Daoy (cell line): ENCODE data around the gene PPP2R5E. TPM values are rescaled to one million over a fixed set of nuclear protein-coding genes. Genes with fewer than 3 reads are reported as not detected.
"Not testable (repeated sequence)": the region's sequence is repeated elsewhere in the genome, so short reads cannot be mapped to it uniquely, and the experiment has no call there.

Source experiments
- DNase-seq: peaks from one replicate; pipeline ENCODE4 v3.0.0-alpha.2; 2015; ENCODE audit warnings: low read depth
- total RNA-seq: library from RNA; depleted of rRNA; stranded (reverse); fragments of >200 nt; shearing (Covaris generic); gene quantifications from 2 replicates; pipeline ENCODE4 v1.2.3, GENCODE V29; 2014; rRNA removed

PPP2R5E gene
- 16.5 and 18.1 TPM in 2 replicates for total RNA-seq

DNA sequence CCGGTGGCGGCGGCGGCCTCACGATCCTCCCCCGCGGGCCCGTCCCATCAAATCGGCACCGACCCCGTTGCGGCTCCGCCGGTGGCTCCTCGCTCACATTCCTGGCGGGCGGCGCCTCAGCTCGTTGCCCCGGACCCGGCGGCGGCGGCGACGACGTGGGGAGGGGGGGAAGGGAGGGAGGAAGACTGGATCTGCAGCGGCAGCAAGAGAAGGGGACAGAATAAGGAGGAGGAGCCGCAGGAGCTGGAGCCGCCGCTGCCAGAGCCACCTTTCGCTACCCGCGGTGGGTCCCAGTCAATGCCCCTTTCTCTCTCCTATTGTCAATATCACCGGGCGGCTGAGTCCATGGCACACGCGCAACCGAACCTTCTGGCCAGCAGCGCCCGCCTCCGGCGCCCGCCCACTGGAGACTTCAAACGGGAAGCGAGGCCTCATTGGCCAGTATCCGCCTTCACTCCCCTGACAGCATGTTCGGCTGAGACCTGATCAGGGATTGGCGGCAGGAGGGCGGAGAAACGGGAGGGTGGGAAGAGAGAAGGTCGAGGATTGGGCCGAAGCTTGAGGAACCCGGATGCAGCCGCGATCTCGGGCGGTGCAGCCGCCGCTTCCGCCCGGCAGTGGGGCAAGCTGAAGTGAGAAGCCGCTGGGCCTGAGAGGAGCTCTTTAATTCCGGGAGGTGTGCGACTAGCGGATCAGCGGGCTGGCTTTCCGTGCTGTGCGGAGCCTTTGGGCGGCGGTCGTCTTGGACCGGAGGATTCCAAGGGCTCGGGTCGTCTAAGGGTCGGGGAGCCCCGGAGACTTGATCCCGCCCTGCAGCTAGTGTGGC lies at the start of gene PPP2R5E:
Gene PPP2R5E (minus strand): TSS at position 378 of the 826 bp plus-strand sequence. CDS start 3,692 bp downstream, outside the sequence.
- peak; percentile 100 for DNase-seq

DNA sequence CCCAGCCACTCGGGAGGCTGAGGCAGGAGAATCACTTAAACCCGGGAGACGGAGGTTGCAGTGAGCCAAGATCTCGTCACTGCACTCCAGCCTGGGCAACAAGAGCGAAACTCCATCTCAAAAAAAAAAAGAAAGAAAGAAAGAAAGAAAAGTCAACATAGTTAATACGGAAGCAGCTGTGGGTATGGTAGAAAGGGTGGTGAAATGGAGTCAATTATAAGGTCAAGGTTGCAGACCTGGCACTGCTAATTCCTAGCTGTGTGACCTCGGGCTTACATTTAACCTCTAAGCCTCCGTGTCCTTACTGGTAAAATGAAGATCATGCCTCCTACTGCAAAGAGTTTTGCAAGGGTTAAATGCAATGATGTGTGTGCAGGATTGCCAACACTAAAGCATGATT lies 39.9 kb upstream of the PPP2R5E start:
- not testable (repeated sequence) for DNase-seq

DNA sequence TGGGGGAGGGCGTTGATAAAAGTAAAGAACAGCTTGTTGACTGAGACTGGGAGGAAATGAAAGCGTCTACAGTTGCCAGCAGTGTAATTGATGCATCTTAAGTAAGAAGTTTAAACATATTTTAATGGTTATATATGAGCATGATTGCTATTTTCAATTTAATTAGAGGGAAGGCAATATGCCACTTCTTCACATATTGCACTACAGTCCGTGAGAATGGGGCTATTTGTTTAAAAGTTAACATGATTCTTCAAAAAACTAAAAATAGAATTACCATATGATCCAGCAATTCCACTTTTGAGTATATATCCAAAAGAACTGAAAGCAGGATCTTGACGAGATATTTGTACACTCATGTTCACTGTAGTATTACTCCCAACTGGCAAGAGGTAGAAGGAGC lies 38.3 kb upstream of the PPP2R5E start:
- no peak for DNase-seq

DNA sequence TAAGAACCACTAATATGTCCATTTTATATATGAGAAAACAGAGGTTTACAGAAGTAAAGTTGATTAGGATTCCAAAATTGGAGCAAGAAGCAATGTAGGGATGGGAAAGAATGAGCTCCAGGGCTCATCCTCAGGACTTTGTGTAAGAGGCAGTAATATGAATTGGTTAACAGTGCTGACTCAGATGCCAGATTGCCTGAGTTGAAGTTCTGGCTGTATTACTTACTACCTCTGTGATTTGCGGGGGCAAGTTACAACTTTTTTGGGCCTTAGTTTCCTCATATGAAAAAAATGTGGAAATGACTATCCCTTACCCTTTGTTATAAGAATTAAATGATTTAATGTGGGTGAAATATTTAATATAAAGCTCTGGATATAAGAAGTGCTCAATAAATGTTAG lies 35.1 kb upstream of the PPP2R5E start:
- DNase-seq, result no peak

DNA sequence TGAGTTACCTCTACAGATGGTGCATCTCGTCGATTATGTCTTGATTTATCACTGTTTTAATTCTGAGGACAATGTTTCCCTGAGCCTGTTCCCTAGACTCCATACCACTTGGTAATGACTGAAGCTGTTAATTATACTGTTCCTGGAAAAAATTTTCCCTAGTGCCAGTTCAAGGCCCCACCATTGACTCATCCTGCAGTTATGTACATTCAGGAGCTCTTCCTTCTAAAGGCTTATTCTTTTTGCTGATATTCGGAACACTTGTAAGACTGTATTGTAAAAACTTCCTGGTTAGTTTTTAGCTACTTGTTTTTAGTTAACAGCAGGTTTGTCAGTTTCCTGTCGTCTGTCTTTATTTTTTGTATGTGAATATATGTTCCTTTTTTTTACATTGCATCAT lies 30.4 kb upstream of the PPP2R5E start:
- peak; percentile 36 for DNase-seq

DNA sequence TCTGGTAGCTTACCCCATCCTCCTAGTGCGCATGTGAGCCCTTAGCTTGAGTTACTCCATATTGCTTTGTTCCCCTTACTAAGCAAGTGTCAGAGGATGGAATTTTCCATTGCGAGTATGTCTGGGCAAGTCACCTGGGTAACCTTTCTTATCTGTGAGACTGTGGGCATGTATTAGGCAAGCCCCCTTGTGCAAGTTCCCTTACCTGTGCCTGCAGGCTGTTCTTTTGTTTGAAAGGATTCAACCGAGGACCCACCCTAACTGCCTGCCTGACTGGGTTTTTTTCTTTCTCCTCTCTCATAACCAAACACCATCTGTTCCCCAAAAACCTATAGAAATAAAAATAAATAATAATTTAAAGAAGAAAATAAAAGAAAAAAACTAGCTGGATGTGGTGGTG lies 22.3 kb upstream of the PPP2R5E start:
- DNase-seq, result no peak

DNA sequence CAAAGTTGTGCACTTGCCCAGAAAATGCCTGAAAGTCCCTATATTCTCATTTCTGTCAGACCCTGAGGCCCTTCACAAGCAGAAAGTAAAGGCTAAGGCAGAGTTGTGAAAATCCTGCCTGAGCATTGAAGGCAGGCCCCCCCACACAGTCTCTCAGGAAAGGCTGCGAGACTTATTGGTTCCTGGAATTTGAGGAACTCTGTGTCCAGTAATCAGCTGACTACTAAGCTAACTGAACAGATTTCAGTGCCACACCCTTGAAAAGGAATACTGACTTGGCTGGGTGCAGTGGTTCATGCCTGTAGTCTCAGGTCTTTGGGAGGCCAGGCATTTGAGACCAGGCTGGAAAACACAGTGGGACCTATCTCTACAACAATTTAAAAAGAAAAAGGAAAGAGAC lies 21.1 kb upstream of the PPP2R5E start:
- peak; percentile 7 for DNase-seq

DNA sequence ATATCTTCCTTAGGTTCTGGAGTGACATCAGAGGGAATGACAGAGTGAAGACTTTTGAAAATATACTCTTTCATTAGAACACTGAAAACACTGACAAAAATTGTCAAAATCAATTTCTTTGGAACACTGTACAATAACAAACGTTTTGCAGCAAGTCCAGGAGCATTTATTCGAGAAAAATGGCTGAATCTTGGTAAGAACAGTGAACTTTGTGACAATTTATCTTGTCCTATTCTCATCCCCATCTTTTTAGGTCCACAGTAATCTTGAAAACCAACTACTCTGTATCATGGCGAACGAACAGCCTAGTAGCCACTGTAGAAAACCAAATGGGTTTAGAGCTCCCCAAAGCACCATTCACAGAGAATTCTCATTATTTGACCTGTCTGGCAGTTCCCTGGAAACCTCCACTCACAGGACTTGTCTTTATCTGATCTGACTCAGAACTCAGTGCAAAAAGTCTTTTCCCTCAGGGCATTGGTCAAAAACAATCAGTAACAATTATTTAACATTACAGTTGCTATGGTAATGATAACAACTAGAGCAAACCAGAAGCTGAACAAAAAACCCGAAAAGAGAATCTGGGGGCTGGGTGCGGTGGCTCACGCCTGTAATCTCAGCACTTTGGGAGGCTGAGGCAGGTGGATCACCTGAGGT lies 20.3 kb upstream of the PPP2R5E start:
- peak; percentile 67 for DNase-seq

DNA sequence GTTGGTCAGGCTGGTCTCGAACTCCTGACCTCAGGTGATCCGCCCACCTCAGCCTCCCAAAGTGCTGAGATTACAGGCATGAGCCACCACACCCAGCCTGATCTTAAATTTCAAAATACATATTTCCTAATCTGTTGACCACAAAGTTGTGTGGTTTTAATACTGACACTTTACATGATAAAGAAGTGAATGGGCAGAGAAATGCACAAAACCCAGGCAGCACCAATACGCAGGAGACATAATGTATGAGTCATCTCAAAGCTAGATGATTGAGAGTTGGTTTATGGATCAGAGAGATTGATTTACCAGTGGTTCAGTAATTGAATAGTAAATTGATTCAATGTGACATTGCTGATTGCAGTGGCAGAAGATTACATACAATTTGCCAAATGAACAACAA lies 19.2 kb upstream of the PPP2R5E start:
- no peak for DNase-seq

DNA sequence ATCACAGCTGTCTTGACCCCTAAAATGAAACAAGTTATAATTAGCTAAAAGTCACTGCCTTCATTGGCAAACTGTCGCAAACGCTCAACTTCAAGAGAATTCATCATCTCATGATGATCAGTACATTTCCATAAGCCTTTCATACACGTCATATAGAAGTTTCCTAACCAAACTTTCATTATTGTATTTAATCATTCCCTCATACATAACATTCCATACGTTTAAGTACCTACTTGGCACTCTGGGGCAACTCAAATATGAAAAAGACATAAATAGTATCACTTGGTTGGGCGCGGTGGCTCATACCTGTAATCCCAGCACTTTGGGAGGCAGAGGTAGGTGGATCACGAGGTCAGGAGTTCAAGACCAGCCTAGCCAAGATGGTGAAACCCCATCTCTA lies 12.4 kb upstream of the PPP2R5E start:
- DNase-seq, result no peak

DNA sequence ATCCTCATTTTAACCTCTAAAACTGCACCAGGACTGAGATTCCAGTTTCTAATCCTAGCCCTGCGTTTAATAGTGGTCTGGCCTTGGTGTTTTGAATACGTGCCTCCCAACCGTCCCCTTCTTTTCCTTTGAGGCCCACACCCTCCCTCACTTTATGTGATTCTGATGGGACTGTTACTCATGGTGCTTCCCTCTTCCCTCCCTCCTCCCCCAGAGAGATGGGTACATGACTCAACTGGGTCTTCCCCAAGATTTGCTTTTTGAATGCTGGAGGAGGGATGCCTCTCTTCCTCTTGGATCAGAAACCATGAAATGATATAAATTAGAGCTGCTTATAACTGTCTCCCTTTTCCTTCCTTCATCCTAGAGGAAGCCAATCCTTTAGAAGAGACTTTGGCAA lies 8.2 kb upstream of the PPP2R5E start:
- DNase-seq, result peak; percentile 82

DNA sequence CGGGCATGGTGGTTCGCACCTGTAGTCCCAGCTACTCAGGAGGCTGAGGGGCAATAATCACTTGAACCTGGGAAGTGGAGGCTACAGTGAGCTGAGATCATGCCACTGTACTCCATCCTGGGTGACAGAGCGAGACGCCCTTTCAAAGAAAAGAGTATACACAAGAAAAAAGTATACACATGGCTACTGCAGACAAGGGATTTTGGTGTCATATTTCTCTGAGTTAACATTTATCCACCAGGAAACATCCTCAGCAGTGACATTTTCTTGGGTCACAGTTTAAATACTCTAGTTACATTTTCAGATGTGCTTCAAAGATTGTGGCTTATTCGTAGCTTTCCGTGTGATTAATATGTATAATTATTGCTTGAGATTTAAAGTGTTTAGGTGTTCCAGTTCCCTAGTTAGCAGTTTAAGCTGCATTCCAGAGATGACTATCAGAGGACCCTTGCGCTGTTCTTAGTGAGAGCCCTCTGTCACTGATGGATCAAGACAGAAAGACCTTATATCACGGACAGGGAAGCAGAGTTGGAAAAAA lies 4.7 kb upstream of the PPP2R5E start:
- no peak for DNase-seq

DNA sequence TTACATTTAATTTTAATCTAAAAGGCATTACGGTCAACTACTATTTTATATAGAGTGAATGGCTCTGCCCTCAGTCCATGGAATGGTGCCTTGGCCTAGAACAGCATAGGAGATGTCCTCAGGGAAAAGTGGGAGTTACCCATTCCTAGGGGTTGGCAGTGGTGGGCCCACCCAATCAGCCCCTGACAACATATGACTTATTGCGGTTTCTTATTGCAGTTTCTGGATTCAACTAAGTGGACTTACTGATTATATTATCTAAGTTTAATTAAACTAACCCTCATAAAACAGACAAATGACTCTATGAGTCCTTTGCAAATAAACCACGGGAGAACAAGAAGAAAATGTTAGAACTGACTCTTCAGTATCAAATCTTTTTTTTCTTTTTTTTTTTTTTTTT lies 2.3 kb upstream of the PPP2R5E start:
- no peak for DNase-seq

DNA sequence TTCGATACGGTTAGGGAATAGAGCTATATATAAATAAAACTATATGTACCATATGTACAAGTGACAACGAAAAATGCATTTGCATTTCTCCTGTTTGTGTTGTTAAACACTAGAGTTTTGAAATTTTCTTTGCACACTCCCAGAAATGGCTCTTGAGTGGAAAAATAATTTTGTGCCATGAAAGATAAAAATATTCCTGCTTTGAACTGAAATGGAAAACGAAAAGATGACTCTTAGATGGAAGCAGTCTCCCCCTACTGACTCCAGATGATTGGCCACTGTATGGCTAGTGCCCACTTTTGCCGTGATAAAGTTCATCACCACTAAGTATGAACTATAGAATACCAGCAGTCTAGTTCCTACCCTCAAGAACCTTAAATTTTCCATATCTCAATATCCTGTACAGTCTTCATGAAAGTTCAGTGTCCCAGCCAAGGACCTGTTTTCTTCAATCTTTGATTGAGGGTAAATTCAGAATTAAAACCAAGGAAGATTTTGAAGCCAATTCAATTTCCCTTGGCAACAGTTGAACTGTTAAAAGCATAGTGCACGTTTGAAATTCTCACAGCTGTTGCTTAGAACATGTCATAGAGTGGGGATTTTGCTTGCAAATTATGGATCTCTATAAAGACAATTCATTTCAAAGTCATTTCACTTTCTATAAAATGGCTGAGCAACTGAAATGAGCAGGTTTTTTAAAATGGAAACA lies 1.6 kb upstream of the PPP2R5E start:
- peak; percentile 25 for DNase-seq

DNA sequence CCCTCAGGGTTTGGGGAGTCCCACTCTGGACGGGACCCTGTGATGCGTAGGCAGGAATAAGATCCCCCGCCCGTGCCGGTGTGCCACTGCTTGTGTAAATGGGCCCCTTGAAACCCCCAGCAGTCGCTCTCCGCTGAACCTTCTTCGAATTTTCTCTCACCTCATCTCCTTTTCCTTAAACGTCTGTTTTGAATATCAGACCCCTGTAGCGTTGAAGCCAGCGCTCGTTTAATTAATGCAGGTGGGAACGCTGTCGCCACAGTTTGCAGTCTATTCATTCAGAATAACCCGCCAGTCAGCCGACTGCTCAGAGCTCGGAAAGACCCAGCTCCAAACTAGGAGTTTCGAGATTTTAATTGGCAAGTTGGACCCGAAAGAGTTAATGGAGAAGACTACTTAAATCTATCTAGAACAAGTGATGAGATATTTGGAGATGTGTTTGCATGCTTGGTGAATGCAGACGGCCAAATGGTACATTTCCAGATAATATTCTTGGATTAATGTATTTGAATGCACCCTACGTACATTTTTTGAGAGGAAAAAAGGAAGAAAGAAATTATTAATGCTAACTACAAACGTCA lies 739 bp upstream of the PPP2R5E start:
- no peak for DNase-seq

DNA sequence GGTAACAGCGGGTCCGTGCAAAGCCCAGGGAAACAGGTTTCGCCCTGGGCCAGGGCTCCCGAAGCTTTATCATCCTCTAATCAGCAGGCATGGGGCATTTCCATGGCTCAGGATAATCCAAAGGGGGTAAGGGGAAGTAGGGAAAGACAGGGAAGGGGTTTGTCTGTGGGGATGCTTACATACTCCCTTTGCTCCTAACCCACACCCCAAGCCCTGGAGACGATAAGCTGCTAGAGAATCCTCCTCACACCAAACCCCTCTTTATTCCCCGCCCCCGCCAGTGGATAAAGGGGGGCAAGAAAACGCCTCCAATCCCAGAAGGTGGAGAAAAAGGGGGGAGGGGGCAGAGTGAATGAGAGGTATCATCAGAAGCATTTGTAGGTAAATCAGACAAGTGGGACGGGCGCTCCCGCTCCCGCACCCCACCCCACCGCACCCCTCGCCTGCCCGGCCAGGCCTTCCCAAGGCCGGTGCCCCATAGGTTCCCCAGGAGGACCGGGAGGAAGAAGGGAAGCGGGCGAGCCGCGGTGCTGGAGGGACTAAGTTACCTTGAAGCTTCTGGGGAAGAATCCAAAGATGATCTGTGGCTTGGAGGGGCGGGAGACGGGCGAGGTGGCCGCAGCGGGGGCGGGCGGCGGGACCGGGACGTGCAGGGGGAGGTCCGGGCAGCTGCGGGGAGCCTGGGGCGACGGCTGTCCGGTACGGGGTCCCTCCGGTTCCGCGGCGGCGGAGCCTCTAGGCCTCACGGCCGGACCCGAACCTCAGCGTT lies 762 bp downstream of the PPP2R5E start:
- peak; percentile 36 for DNase-seq

DNA sequence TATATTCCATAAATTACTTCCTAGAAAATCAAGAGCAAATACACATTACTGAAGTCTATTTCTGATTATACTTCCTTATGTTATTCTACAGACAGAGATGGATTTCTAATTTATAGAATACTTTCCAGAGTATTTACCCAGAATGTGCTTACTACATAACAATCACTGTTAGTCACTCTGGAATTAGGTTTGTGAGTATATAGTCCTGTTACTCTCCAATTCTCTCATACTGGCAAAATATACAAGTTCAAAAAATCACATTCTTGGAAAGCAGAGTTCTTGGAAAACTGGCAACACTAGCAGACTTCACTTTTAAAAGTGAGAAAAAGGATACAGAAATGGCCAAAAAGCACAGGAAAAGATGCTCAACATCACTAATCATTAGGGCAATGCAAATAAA lies 7.3 kb downstream of the PPP2R5E start:
- no peak for DNase-seq

DNA sequence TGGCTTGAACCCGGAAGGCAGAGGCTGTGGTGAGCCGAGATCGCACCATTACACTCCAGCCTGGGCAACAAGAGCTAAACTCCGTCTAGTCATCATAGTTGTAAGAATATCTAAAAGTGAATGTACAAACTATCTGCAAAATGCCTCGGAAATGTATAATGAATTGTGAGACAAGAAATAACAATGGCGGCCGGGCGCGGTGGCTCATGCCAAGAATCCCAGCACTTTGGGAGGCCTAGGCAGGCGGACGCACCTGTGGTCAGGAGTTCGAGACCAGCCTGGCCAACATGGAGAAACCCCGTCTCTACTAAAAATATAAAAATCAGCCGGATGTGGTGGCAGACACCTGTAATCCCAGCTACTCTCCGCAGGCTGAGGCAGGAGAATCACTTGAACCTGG lies 9.7 kb downstream of the PPP2R5E start:
- no peak for DNase-seq

DNA sequence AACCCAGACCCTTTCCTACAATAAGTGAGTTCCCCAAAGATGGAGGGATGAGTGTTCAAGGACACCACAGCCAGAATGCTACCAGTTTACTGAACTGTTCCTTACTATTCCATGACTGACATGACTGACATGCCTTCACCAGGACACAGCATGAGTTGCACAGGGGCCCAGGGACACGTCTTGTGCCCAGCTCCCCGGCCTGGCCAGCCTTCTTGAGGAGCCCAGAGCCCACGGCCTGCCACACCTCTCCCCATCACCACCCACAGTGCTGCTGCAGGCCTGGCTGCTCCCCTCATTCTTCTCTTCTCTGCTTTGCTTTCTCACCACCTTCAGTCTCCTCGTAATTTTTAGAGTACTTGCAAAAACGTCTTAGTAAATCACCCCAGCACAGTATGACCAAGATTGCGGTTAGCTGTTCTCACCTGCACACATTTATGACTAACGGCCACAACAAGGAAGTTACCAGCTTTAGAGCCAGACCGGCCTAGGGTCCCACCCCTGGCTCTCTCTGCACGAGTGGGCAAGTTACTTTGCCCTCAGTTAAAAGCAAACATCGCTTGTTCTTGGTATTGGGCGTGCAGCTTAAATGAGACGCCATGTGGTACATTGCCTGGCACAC lies 18.5 kb downstream of the PPP2R5E start:
- DNase-seq, result no peak

DNA sequence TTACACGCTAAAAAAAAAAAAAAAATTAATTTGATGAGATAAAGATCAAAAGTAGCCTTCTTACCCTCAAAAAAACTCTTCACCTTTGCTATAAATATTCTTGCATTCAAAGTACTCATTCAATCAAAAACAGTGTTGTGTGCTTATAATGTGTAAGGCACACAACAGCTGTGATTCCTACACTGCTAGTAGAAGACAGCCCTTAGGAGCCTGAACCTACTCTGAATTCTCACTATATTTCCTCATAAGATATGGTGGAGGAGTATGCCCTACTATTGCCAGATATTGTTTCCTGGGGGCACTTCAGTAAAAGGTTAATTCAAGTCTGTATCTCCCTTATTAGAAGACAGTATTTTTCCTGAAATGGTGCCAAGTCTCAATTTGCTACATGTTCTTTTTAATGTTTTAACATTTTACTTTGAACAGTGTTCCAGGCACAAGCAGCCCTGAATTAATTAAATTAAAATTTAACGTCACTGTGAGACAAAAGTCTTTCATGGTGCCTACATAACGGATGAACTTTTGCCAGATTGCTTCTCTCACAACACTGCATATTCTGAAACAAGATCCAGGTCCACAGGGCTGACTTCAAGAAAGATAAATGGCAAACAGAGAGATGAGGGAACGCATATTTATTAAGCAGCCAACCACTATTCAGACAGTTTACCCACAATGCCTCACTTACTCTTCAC lies 19.3 kb downstream of the PPP2R5E start:
- no peak for DNase-seq
